ENCODE measurements around the gene PYM1.
"Not testable (repeated sequence)": the region's sequence is repeated elsewhere in the genome, so short reads cannot be mapped to it uniquely, and the experiment has no call there.

The PYM1 gene

GRCh38 chr12:55940065-55940732, 12.5 kb upstream of the PYM1 start:
- peak in 2 of 3 experiments; percentile 58 to 60 for DNase-seq (ENCODE audit: low read depth in 2 of 3, low spot score in 2 of 3)

- no peak for DNase-seq (ENCODE audit: low read depth in 2 of 3, low spot score in 2 of 3)
Observed at GRCh38 chr12:55938826-55939501, 11.3 kb upstream of the PYM1 start.

GRCh38 chr12:55937981-55938380, 10.3 kb upstream of the PYM1 start:
- DNase-seq (ENCODE audit: low read depth in 2 of 3, low spot score in 2 of 3), result no peak

GRCh38 chr12:55935738-55936151, 8.1 kb upstream of the PYM1 start:
- no peak for DNase-seq (ENCODE audit: low read depth in 2 of 3, low spot score in 2 of 3)

GRCh38 chr12:55934773-55935172, 7.1 kb upstream of the PYM1 start:
- DNase-seq (ENCODE audit: low read depth in 2 of 3, low spot score in 2 of 3), result no peak

- no peak for DNase-seq (ENCODE audit: low read depth in 2 of 3, low spot score in 2 of 3)
Observed at GRCh38 chr12:55933799-55934742, 6.4 kb upstream of the PYM1 start.

GRCh38 chr12:55933169-55933798, 5.6 kb upstream of the PYM1 start:
- no peak for DNase-seq (ENCODE audit: low read depth in 2 of 3, low spot score in 2 of 3)

GRCh38 chr12:55932551-55932910, 4.8 kb upstream of the PYM1 start:
- DNase-seq (ENCODE audit: low read depth in 2 of 3, low spot score in 2 of 3), result no peak

- DNase-seq (ENCODE audit: low read depth in 2 of 3, low spot score in 2 of 3), result no peak
Observed at GRCh38 chr12:55931780-55932550, 4.3 kb upstream of the PYM1 start.

- DNase-seq (ENCODE audit: low read depth in 2 of 3, low spot score in 2 of 3), result no peak
Observed at GRCh38 chr12:55931317-55931779, 3.7 kb upstream of the PYM1 start.

- DNase-seq (ENCODE audit: low read depth in 2 of 3, low spot score in 2 of 3), result peak in 1 of 3 experiments; percentile 59
Observed at GRCh38 chr12:55930771-55931316, 3.1 kb upstream of the PYM1 start, which contains the start of gene DGKA. Gene DGKA, plus strand, starts transcription at chr12:55931162. Its CDS starts 5,342 bp downstream, at chr12:55936504.

GRCh38 chr12:55929306-55929791, 1.7 kb upstream of the PYM1 start:
- peak in 1 of 3 experiments; percentile 76 for DNase-seq (ENCODE audit: low read depth in 2 of 3, low spot score in 2 of 3)

- peak; percentile 81 to 94 (median 87) for DNase-seq (ENCODE audit: low read depth in 2 of 3, low spot score in 2 of 3)
Observed at GRCh38 chr12:55926738-55927587, 731 bp downstream of the PYM1 start.

GRCh38 chr12:55925870-55926737, 1.6 kb downstream of the PYM1 start:
- DNase-seq (ENCODE audit: low read depth in 2 of 3, low spot score in 2 of 3), result no peak

- no peak for DNase-seq (ENCODE audit: low read depth in 2 of 3, low spot score in 2 of 3)
Observed at GRCh38 chr12:55925371-55925770, 2.3 kb downstream of the PYM1 start.

- not testable (repeated sequence) for DNase-seq (ENCODE audit: low read depth in 2 of 3, low spot score in 2 of 3)
Observed at GRCh38 chr12:55923648-55924047, 4.0 kb downstream of the PYM1 start.

- DNase-seq (ENCODE audit: low read depth in 2 of 3, low spot score in 2 of 3), result no peak
Observed at GRCh38 chr12:55922126-55922525, 5.6 kb downstream of the PYM1 start.

GRCh38 chr12:55919032-55919431, 8.7 kb downstream of the PYM1 start:
- not testable (repeated sequence) for DNase-seq (ENCODE audit: low read depth in 2 of 3, low spot score in 2 of 3)
